Ishikawa (cell line): ENCODE measurements around the gene NTSR2.

ENCODE experiments used
- CEBPB ChIP-seq: IDR thresholded peaks from 2 replicates; pipeline ENCODE4 v1.6.1; 2012
- CREB1 ChIP-seq: IDR thresholded peaks from 2 replicates; pipeline ENCODE4 v1.6.1; 2012; ENCODE audit warnings: low read depth
- EGR1 ChIP-seq: IDR thresholded peaks from 2 replicates; pipeline ENCODE4 v1.6.1; 2012
- EP300 ChIP-seq: IDR thresholded peaks from 2 replicates; pipeline ENCODE4 v1.6.1; 2012; ENCODE audit warnings: borderline replicate concordance
- FOXM1 ChIP-seq: IDR thresholded peaks from 2 replicates; pipeline ENCODE4 v1.6.1; 2012; ENCODE audit warnings: low read depth, borderline replicate concordance
- MAX ChIP-seq: IDR thresholded peaks from 2 replicates; pipeline ENCODE4 v1.6.1; 2012
- NFIC ChIP-seq: IDR thresholded peaks from 2 replicates; pipeline ENCODE4 v1.6.1; 2012
- RAD21 ChIP-seq: IDR thresholded peaks from 2 replicates; pipeline ENCODE4 v1.6.1; 2012; ENCODE audit warnings: low read depth
- TAF1 ChIP-seq: IDR thresholded peaks from 2 replicates; pipeline ENCODE4 v1.6.1; 2012; ENCODE audit warnings: low read depth, mild to moderate bottlenecking
- TCF12 ChIP-seq: IDR thresholded peaks from 2 replicates; pipeline ENCODE4 v1.6.1; 2012; ENCODE audit warnings: low read depth
- TEAD4 ChIP-seq: IDR thresholded peaks from 2 replicates; pipeline ENCODE4 v1.6.1; 2012
- USF1 ChIP-seq: IDR thresholded peaks from 2 replicates; pipeline ENCODE4 v1.6.1; 2012
- YY1 ChIP-seq: IDR thresholded peaks from 2 replicates; pipeline ENCODE4 v1.6.1; 2012; ENCODE audit warnings: low read depth
- ZBTB7A ChIP-seq: IDR thresholded peaks from 2 replicates; pipeline ENCODE4 v1.6.1; 2012; ENCODE audit warnings: low read depth
- TF ChIP-seq, protein P1 (sequence below): IDR thresholded peaks from 2 replicates; pipeline ENCODE4 v1.6.1; 2012; ENCODE audit warnings: low read depth, mild to moderate bottlenecking

Gene NTSR2

GRCh38 chr2:11631462-11631861 lies 38.5 kb downstream of the NTSR2 start:
- peak; percentile 72; the same call in 1 of the 2 replicates for TF ChIP-seq MAX
- peak; percentile 64; the same call in 1 of the 2 replicates for TF ChIP-seq NFIC
- no peak; the same call in 1 of the 2 replicates for TF ChIP-seq EP300
- TF ChIP-seq USF1: peak; percentile 54; the same call in 1 of the 2 replicates

DNA sequence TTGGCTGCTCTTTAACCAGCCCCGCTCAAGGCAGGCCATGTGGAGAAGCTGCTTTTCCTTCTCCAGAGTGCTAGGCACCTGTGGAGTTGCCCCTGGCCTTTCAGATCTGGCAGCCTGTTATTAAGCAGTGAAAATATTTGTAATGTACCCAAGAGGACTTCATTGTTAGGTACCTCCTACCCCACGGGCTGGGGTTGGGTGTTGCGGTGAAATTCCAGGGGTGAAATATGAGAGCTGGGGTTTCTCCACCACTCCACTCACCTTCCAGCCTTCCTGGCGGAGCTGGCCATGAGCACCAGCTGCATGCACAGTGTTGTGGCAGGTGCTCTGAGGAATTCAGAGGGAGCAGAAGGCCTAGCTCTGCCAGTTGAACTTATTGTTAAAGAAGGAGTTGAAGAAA lies 39.1 kb downstream of the NTSR2 start:
- TF ChIP-seq MAX (no peak), YY1 (no peak), TEAD4 (peak; percentile 86), RAD21 (no peak), FOXM1 (no peak), ZBTB7A (no peak), CEBPB (0 out of 2 replicates have a peak, but pooled peaks have one; percentile 3), EP300 (0 out of 2 replicates have a peak, but pooled peaks have one; percentile 29), CREB1 (no peak), TAF1 (no peak), EGR1 (no peak), TCF12 (peak; percentile 51), NFIC (peak; percentile 18; the same call in 1 of the 2 replicates), USF1 (no peak)
- TF ChIP-seq, protein P1, sequence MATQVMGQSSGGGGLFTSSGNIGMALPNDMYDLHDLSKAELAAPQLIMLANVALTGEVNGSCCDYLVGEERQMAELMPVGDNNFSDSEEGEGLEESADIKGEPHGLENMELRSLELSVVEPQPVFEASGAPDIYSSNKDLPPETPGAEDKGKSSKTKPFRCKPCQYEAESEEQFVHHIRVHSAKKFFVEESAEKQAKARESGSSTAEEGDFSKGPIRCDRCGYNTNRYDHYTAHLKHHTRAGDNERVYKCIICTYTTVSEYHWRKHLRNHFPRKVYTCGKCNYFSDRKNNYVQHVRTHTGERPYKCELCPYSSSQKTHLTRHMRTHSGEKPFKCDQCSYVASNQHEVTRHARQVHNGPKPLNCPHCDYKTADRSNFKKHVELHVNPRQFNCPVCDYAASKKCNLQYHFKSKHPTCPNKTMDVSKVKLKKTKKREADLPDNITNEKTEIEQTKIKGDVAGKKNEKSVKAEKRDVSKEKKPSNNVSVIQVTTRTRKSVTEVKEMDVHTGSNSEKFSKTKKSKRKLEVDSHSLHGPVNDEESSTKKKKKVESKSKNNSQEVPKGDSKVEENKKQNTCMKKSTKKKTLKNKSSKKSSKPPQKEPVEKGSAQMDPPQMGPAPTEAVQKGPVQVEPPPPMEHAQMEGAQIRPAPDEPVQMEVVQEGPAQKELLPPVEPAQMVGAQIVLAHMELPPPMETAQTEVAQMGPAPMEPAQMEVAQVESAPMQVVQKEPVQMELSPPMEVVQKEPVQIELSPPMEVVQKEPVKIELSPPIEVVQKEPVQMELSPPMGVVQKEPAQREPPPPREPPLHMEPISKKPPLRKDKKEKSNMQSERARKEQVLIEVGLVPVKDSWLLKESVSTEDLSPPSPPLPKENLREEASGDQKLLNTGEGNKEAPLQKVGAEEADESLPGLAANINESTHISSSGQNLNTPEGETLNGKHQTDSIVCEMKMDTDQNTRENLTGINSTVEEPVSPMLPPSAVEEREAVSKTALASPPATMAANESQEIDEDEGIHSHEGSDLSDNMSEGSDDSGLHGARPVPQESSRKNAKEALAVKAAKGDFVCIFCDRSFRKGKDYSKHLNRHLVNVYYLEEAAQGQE: no peak

DNA sequence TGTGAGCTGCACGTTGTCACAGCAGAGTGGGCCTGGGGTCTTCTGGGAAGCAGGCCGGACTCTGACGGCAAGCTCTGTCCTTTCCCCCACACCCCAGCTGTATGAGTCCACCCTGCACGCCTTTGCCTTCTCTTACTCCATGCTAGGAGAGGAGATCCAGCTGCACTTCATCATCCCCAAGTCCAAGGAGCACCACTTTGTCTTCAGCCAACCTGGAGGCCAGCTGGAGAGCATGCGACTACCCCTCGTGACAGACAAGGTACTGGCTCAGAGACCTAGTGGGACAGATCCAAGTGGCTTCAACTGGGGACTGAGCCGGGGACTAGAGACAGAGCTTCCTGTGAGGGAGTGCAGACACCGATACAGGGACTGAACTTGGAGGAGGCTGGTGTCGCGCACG lies 40.1 kb downstream of the NTSR2 start:
- TF ChIP-seq USF1: no peak
- TF ChIP-seq TCF12: no peak
- no peak for TF ChIP-seq TEAD4
- TF ChIP-seq ZBTB7A: no peak
- no peak for TF ChIP-seq EP300
- TF ChIP-seq CREB1: no peak
- no peak for TF ChIP-seq RAD21
- TF ChIP-seq, protein P1: no peak
- TF ChIP-seq YY1: no peak

- TF ChIP-seq TAF1: no peak
- no peak for TF ChIP-seq EGR1
- no peak for TF ChIP-seq EP300
- TF ChIP-seq NFIC: no peak
- TF ChIP-seq CEBPB: no peak
- TF ChIP-seq, protein P1: no peak
These were observed 40.8 kb downstream of the NTSR2 start for GRCh38 chr2:11629215-11629614.

- no peak for TF ChIP-seq RAD21
- TF ChIP-seq TAF1: no peak
- TF ChIP-seq NFIC: no peak
- TF ChIP-seq TCF12: no peak
- TF ChIP-seq TEAD4: no peak
- no peak for TF ChIP-seq YY1
- no peak for TF ChIP-seq EP300
- no peak for TF ChIP-seq USF1
- no peak for TF ChIP-seq CREB1
- TF ChIP-seq, protein P1: no peak
- no peak for TF ChIP-seq MAX
- no peak for TF ChIP-seq FOXM1
- no peak for TF ChIP-seq CEBPB
- no peak for TF ChIP-seq EGR1
- TF ChIP-seq ZBTB7A: no peak
These were observed 41.3 kb downstream of the NTSR2 start for GRCh38 chr2:11628675-11629074.
